Epithelial cell of esophagus (primary cell): ENCODE results near the gene ADAM23.
A peak's percentile ranks its signal among the peaks of the same experiment; 100 is the strongest.

ENCODE experiments used
- DNase-seq: peaks from one replicate; pipeline ENCODE4 v3.0.0; 2010; ENCODE audit warnings: low read depth
- H3K4me3 ChIP-seq: 2 replicates; pipeline ENCODE4 v1.5.1; 2011; ENCODE audit warnings: mild to moderate bottlenecking, low read length, control low read depth
- TF ChIP-seq, protein P1 (sequence below): IDR thresholded peaks from 2 replicates; pipeline ENCODE4 v1.5.1; 2011; ENCODE audit warnings: low read depth, mild to moderate bottlenecking, low read length, control low read depth, inconsistent platforms; ENCODE audit not compliant: insufficient read depth; ENCODE audit errors: missing control alignments

The ADAM23 gene

GRCh38 chr2:206478340-206478739, 35.0 kb downstream of the ADAM23 start:
- no peak for DNase-seq
- TF ChIP-seq, protein P1, sequence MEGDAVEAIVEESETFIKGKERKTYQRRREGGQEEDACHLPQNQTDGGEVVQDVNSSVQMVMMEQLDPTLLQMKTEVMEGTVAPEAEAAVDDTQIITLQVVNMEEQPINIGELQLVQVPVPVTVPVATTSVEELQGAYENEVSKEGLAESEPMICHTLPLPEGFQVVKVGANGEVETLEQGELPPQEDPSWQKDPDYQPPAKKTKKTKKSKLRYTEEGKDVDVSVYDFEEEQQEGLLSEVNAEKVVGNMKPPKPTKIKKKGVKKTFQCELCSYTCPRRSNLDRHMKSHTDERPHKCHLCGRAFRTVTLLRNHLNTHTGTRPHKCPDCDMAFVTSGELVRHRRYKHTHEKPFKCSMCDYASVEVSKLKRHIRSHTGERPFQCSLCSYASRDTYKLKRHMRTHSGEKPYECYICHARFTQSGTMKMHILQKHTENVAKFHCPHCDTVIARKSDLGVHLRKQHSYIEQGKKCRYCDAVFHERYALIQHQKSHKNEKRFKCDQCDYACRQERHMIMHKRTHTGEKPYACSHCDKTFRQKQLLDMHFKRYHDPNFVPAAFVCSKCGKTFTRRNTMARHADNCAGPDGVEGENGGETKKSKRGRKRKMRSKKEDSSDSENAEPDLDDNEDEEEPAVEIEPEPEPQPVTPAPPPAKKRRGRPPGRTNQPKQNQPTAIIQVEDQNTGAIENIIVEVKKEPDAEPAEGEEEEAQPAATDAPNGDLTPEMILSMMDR: no peak
- H3K4me3 ChIP-seq: no peak overlapping the region

GRCh38 chr2:206480161-206480560, 36.8 kb downstream of the ADAM23 start:
- H3K4me3 ChIP-seq: no peak overlapping the region
- TF ChIP-seq, protein P1: no peak
- peak; percentile 17 for DNase-seq

DNA sequence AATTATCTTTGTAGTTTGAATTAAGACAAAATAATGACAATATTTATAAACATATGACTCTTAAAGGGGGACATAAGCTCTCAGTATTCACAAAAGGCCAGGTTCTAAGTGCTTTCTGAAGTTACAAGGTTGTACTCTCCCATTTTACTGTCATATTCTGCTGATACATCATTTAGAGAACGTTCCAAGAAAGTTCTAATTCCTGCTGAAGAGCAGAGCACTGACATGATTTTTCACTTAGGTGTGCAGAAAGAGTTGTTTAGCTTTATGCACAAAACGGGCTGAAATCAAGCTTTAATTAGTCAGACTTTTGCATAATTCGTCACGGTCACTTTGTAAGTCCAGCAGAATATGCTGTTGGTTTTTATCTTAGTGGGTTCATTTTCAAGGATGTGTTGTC, 37.3 kb downstream of the ADAM23 start:
- H3K4me3 ChIP-seq: no peak overlapping the region
- TF ChIP-seq, protein P1: no peak
- DNase-seq: no peak

GRCh38 chr2:206481056-206481455, 37.7 kb downstream of the ADAM23 start:
- DNase-seq: no peak
- no peak overlapping the region for H3K4me3 ChIP-seq
- TF ChIP-seq, protein P1: no peak

DNA sequence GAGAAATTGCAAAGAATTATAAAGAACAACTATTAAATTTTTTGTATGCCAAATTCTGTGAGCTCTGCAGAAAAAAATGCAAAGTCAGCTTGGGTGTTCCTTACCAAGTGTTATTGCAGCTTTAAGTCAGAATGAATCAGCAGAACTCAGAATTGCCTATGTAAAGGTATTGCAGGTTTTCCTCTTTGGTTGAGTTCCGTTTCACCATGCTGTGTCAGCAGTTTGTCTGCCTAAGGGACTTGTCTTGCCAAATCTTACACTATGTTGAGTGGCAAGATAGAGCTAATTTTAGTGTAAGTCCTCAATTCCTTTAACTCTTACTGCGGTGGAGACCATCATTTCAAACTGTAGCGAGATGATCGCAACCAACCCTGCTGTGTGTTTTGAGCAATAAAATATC, 38.8 kb downstream of the ADAM23 start:
- no peak overlapping the region for H3K4me3 ChIP-seq
- TF ChIP-seq, protein P1: no peak
- peak; percentile 59 for DNase-seq

GRCh38 chr2:206482633-206483032, 39.3 kb downstream of the ADAM23 start:
- no peak overlapping the region for H3K4me3 ChIP-seq
- no peak for DNase-seq
- TF ChIP-seq, protein P1: no peak

DNA sequence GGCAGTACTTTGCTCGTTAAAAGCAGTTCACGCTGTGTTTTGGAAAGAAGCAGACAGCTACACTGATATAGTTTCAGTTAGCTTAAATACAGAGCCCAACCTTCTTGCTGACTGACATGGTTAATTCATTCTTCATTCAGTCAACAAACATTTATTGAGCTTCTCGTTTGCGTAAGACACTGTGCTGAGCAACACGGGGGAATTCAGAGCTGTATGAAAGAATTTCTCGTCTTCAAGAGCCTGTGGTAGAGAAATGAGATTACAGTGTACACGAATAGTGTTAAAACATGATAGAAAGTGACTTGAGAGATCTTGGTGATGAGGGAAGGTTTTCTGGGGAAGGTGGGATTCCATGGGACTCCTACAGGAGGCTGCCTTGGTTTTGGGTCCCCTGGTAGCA, 44.7 kb downstream of the ADAM23 start:
- H3K4me3 ChIP-seq: no peak overlapping the region
- TF ChIP-seq, protein P1: no peak
- peak; percentile 5 for DNase-seq
